ENCODE results near the gene ANO10.
"Not testable (repeated sequence)": the region's sequence is repeated elsewhere in the genome, so short reads cannot be mapped to it uniquely, and the experiment has no call there.

ANO10 gene

DNA sequence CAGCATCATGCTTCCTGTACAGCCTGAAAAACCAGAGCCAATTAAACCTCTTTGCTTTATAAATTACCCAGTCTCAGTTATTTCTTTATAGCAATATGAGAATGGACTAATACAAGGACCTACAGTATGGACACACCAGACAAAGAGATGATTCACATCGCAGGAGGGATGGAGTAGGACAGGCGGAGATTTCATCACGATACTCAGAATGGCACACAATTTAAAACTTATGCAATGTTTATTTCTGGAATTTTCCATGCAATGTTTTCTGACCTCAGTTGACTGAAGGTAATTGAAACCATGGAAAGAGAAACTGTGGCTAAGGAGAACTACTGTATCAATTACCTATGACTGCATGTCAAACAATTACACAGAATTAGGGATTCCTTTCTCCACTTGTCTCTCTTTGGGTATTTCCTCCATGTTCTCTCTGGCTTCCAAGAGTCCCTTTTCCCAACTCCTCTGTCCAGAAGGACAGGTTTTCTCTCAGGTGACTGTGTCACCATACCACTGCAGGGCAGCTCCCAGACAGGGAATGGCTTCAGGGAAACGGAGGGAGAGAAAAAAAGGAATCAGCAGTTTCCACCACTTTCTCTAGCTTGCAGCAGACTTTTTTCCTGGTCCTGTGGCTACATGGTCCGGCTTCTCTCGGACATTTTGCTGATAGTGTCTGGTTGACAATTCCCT lies 3.0 kb upstream of the ANO10 start:
- no peak for DNase-seq

DNA sequence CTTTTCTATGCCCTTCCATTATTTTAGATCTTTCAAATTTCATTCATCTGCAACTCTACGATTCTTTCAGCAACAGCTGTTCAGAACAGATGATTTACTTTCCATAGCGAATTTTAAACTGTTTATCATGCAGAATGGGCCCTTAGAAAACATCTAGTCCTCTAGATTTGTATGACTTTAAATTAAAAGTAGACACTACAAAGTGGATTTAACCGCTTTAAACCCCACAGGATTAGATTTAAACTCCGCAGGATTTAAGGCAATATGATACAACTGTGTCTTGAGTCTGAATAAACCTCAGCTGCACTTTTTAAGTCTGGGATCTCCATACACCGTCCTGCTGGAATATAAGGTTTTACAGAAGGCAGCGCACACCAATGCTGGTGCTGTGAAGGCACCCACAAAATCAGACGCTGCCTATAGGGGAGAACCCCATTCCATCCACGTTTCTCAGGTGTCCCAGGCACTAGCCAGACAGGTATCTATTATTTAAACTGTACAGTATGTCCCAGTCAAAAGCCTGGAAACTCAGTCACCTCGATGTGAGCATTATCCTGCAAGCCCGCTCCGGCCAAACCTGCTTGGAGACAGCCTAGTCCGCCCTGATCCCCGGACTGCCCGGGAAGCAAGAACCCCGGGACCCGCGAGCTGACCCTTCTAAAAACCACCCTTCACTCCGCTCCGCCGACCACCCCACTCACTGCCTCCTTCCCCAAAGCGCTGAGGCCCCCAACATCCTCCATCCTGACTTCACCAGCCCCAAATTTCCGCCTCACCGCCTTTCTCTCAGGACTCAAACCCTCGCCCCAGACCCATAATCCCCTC lies 768 bp downstream of the ANO10 start:
- DNase-seq, result peak in 1 of 2 experiments; percentile 18

DNA sequence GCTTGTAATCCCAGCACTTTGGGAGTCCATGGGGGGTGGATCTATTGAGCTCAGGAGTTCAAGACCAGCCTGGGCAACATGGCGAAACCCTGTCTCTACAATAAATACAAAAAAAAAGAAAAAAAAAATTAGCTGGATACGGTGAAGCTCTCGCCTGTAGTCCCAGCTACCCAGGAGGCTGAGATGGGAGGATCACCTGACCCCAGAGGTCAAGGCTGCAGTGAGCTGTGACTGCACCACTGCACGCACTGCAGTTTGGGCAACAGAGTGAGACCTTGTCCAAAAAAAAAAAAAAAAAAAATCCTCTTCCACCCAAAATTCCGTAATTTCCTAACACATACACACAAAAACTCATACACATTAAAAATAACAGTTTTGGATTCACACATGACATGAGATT lies 2.2 kb downstream of the ANO10 start:
- no peak for DNase-seq

DNA sequence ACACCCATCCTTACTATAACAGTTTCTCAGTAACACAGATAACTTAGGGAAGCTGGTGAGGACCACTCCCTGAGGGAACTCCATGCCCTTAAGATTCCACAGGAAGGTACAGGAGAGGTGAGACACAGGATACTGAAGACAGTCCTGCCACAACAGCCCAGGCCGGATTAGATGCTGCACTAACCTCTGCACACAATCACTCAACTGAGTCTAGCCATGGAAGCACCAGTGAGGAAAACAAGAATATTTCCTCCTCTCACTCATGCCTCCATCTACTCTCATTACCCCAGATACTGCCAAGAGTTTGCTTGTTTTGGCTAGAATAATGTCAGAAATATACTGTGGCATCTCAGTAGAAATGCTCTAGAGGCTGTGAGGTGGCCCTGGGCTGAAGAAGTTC lies 3.7 kb downstream of the ANO10 start:
- no peak for DNase-seq

DNA sequence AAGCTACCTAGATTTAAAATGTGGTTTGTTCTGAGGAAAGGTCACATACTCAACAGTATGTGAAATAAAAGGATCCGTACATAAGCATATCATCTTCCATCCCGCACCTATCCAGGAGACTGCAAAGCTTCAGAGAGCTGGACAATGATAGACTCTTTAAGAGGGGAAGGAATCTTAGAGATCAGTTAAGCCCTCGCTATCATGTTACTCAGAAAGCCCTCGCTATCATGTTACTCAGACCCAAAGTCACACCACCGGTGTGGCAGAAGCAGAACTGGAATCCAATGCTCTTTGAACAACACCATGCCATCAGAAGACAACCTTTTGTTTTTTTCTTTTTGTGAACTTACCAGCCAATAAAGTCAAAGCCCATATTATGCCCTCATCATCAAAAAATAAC lies 5.8 kb downstream of the ANO10 start:
- DNase-seq, result no peak

DNA sequence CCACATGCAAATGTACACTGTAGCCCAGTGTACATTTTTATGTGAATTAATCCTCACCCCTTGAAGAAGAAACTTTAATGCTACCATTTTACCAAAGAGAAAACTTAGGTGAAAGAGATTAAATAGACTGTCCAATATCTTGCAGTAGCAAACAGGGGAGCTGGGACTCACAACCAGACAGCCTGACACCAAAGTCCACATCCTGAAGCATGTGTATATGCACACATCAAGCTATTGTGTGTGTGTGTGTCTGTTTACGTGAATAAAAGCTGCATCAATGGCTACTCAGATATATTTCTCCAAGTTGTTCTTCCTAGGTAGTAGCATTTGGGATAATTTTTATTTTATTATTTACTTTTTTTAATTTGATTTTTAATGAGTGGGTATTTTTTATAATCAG lies 6.7 kb downstream of the ANO10 start:
- DNase-seq, result no peak

DNA sequence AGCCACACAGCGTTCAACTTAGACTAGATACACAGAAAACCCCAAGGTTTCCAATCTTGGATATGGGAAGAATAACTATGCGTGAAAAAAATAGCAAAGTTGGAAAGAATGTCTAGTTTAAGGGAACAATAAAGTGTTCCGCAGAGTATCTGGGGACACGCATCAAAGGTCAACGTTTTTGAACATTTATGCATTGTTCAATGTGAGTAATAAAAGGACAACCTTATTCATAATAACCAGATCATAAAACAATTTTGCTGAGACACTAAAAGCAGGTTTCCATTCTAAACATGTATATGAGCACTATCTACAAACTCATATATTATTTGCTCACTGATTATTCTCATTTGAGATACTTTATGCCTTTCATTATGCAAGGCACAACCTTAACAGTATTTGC lies 7.8 kb downstream of the ANO10 start:
- no peak for DNase-seq

DNA sequence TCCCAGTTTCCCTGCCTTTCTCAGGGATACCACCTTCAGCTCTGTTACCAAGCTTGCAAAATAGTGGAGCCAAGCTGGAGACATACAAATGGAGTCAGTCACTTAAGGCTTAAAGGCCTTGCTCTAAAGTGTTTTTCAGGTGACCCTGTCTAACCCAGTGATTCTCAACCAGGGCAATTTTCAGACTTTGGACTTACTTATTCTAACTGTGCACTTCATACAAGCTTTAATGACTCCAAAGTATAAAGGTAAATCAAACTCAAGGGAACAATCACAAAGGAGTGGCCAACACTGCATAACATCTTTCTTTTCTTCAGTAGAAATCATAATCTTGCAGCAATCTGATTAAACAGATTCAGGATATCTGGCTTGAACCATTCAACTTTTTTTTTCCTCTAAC lies 9.4 kb downstream of the ANO10 start:
- no peak for DNase-seq

DNA sequence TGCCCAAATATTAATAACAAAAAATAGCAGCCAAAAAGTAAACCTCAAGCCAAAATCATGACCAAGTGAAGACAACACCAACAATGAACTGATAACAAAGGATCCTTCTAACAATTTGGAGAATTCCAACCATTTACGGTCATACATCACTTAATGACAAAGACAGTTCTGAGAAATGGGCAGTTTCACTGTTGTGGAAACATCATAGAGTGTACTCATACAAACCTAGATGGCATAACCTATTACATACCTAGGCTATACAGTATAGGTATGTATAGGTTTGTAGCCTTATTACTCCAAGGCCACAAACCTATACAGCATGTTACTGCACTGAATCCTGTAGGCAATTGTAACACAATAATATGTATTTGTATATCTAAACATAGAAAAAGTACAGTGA lies 12.4 kb downstream of the ANO10 start:
- DNase-seq, result no peak

DNA sequence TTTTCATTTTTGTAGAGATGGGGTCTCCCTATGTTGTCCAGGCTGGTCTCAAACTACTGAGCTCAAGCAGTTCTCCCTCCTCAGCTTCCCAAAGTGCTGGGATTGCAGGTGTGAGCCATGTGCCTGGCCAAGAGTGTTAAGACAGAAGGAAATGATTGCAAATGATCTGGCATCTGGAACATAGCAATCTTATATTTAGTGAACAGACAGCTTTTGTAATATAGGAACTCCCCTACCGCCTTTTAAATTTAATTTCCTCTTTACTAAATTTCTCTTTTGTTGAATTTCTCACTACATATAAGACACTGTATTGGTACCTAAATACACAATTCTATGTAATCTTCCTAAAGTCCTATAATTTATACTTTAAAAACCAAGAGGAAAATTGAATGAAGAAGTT lies 13.1 kb downstream of the ANO10 start:
- DNase-seq, result no peak

DNA sequence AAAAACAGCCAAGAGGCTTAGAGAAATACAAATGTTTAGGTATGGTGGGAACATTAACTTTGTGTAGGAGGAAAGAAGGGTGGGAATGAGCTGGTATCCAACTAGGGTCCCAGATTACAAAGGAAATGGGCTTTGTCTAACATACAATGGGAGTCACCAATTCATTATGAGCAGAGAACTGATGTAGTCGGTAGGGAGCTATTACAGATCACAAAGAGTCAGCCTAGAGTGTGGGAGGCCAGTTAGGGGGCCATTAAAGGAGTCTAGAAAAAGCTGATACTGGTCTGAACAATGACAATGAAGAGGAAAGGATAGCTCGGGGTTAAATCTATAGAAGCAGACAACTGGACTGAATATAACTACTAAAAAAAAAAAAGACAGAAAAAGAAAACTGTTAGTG lies 15.5 kb downstream of the ANO10 start:
- DNase-seq, result no peak

DNA sequence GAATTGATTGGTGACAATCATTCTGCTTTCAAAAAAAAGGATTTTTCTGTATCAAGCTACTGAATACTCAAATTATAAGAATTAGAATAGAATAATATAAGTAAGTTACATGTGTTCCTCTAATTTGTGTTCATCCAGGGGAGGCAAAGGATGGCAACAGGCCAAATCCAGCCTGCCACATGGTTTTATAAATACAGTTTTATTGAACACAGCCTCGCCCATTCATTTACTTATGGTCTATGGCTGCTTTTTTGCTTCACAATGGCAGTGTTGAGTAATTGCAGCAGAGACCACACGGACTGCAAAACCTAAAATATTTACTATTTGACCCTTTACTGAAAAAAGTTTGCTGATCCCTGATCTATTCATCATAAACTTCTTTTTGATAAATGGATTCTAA lies 21.9 kb downstream of the ANO10 start:
- not testable (repeated sequence) for DNase-seq

DNA sequence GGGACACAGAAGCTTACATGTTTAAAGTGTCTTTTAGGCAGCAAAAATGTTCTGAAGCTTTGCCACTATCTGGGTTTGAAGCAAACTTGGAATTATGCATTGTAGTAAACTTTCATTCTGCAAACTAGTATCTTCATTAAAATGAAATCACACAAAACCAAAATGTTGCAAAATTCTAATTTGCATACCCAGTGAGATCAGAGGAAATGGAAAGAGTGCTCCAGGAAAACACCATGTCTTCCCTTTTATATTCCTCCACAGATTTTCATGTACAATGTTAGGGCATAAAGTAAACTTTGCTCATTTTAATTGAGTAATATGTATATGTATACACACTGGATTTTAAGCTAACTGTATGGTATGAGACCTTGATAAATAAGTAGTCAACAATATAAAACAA lies 23.9 kb downstream of the ANO10 start:
- DNase-seq, result no peak

DNA sequence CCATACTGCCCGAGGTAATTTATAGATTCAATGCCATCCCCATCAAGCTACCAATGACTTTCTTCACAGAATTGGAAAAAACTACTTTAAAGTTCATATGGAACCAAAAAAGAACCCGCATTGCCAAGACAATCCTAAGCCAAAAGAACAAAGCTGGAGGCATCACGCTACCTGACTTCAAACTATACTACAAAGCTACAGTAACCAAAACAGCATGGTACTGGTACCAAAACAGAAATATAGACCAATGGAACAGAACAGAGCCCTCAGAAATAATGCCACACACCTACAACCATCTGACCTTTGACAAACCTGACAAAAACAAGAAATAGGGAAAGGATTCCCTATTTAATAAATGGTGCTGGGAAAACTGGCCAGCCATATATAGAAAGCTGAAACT lies 25.6 kb downstream of the ANO10 start:
- DNase-seq, result not testable (repeated sequence)

DNA sequence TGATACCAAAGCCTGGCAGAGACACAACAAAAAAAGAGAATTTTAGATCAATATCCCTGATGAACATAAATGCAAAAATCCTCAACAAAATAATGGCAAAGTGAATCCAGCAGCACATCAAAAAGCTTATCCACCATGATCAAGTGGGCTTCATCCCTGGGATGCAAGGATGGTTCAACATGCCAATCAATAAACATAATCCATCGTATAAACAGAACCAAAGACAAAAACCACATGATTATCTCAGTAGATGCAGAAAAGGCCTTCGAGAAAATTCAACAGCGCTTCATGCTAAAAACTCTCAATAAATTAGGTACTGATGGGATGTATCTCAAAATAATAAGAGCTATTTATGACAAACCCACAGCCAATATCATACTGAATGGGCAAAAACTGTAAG lies 26.5 kb downstream of the ANO10 start:
- DNase-seq, result not testable (repeated sequence)

DNA sequence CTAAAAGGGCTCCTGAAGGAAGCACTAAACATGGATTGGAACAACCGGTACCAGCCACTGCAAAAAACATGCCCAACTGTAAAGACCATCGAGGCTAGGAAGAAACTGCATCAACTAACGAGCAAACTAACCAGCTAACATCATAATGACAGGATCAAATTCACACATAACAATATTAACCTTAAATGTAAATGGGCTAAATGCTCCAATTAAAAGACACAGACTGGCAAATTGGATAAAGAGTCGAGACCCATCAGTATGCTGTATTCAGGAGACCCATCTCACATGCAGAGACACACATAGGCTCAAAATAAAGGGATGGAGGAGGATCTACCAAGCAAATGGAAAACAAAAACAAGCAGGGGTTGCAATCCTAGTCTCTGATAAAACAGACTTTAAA lies 28.2 kb downstream of the ANO10 start:
- not testable (repeated sequence) for DNase-seq

DNA sequence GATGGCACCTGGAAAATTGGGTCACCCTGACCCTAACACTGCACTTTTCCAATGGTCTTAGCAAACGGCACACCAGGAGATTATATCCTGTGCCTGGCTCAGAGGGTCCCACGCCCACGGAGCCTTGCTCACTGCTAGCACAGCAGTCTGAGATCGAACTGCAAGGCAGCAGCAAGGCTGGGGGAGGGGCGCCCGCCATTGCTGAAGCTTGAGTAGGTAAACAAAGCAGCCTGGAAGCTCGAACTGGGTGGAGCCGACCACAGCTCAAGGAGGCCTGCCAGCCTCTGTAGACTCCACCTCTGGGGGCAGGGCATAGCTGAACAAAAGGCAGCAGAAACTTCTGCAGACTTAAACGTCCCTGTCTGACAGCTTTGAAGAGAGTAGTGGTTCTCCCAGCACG lies 29.9 kb downstream of the ANO10 start:
- DNase-seq, result not testable (repeated sequence)

DNA sequence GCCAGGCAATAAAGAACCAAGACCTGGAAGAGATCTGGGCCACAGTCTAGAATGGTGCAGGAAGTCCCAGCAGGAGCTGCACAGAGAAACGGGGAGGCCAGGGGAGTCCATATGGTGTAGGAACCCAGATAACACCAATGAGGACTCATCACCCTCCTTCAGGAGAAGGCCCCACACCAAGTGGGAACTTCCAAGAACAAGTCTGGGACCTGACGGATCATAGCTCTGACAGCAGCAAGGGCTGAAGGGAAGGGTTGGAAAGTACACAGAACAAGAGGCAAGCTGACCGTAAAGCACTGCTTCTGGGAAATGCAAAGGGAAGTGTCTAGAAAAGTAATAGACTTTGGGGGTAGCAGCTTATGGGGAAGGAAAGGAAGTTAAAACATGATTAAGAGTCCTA lies 34.5 kb downstream of the ANO10 start:
- no peak for DNase-seq

DNA sequence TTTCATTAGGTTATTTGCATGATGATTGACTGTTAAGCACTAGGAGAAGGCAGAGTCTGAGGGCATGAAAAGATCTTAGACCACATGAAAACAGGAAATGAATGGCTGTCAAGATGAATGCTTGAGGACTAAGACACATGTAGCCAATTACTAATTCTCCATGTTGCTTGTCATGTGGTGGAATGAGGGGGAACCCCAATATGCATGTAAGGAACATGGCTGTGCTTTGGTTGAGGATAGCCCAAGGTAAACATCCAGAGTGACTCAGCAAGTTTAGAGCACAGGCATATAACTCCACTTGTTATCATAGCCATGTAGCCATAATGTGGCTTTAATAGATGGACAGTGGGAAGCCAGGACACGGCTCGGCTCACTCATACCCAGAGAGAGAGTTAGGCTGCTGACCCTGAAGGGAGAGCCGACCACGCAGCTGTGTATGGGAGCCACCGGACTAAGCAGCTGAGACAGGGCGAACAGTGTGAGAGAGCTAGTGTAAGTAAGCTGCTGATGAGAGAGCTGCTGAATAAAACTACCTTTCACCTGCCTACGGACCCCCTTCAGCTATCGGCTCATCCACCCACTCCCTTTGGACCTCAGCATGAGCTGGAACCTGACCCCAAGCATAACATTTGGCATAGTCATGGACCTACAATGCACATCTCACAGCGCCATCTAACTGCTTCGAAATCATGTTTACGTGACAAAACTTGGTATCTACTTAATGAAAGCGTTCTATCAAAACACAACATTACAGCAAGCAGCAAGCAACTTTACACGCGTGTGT lies 37.6 kb downstream of the ANO10 start:
- no peak for DNase-seq

DNA sequence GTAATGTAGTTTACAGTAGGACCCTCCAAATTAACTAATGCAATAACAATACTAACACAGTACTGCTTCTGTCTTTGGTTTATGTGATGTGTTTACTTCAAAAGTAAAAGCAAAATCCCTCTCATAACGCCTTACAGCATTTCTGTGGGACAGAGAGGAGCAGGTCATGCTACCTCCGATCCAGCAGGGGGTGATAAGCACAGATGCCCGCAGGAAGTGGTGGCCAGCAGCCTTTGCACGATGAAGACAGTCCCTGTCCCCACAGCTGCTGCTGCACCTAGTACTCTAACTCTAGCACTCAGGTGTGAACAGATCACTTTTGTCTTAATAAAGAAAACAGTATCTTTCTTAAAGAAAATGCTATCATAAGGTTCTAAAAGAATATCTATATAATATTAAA lies 38.3 kb downstream of the ANO10 start:
- DNase-seq, result peak in 1 of 2 experiments; percentile 6

DNA sequence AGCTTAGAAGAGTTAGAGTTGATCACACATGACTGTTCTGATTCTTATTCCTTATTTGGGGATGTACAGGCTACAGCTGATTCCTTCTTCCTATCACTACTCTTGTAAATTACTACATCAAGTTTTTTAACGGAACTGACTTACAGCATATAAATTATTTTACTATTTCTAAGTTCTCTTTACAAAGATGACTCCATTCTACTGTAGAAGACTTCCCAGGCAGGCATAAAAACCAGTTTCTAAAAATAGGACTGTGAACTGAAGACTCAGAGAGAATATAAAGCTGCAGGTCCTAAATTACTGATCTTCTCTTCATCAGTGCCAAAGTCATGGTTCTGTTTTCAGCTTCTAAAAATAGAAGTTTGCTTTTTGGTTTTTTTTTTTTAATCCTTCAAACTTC lies 38.9 kb downstream of the ANO10 start:
- no peak for DNase-seq

DNA sequence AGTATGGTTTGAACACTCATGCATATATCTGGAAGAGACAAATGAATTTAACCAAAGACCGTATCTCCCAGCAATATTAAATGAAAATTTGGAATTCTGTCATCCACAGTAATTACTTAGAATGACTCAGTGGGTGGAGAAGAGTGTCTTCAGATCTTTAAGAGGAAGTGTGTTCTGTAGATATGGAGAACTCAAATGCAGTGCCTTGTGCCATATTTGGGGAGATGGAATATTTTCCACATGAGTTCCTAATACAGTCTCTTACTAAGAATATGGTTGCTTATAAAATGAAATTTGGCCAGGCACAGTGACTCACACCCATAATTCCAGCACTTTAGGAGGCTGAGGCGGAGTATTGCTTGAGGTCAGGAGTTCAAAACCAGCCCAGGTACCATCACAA lies 40.5 kb downstream of the ANO10 start:
- no peak for DNase-seq

DNA sequence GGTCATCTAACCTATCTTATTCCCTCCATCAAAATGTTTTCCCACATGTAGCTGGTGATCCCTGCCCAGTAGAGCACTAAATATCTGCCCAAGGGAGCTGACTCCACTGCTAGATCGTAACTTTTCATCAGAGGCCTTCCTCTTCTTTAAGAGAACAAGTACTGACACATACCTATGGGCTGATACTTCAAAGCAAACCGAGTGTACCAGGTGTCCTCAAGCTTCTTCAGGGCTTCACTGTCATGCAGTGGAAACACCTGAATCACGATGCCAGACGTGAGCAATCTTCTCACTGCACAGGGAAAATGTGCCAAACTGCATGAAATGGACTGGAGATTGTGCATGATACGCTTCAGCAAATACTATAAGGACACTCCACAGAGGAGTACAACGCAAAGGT lies 41.6 kb downstream of the ANO10 start:
- no peak for DNase-seq

DNA sequence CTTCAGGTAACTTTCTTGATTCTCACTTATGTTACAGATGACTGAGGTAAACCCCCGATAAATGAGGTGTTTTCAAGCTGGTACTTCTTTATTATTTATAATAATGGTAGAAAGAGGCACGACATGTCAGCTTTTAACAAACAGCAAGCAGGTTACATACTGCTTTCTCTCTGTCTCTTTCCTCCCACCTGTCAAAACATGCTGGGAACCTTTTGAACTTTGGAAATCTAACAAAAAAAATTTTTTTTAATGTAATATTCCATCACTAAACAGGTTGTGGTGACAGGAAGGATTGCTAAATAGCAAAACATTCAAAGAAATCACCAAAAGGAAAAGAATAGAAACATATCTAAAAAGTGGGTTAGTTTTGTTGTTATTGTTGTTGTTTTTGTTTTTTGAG lies 48.2 kb downstream of the ANO10 start:
- no peak for DNase-seq

Data from SW 1271 (cell line).